ENCODE results near the gene RPS6KA2.

GRCh38 chr6:166599205-166599604 lies 27.8 kb downstream of the RPS6KA2 start:
- TF ChIP-seq, protein P1, sequence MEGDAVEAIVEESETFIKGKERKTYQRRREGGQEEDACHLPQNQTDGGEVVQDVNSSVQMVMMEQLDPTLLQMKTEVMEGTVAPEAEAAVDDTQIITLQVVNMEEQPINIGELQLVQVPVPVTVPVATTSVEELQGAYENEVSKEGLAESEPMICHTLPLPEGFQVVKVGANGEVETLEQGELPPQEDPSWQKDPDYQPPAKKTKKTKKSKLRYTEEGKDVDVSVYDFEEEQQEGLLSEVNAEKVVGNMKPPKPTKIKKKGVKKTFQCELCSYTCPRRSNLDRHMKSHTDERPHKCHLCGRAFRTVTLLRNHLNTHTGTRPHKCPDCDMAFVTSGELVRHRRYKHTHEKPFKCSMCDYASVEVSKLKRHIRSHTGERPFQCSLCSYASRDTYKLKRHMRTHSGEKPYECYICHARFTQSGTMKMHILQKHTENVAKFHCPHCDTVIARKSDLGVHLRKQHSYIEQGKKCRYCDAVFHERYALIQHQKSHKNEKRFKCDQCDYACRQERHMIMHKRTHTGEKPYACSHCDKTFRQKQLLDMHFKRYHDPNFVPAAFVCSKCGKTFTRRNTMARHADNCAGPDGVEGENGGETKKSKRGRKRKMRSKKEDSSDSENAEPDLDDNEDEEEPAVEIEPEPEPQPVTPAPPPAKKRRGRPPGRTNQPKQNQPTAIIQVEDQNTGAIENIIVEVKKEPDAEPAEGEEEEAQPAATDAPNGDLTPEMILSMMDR (IDR thresholded peaks at IDR 0.05), result no peak
- no peak for TF ChIP-seq POLR2AphosphoS5 (IDR thresholded peaks at IDR 0.05; ENCODE audit: low read depth, low read length)

All from Panc1 (cell line).